ENCODE data around the gene SAP30BP.

Gene SAP30BP

DNA sequence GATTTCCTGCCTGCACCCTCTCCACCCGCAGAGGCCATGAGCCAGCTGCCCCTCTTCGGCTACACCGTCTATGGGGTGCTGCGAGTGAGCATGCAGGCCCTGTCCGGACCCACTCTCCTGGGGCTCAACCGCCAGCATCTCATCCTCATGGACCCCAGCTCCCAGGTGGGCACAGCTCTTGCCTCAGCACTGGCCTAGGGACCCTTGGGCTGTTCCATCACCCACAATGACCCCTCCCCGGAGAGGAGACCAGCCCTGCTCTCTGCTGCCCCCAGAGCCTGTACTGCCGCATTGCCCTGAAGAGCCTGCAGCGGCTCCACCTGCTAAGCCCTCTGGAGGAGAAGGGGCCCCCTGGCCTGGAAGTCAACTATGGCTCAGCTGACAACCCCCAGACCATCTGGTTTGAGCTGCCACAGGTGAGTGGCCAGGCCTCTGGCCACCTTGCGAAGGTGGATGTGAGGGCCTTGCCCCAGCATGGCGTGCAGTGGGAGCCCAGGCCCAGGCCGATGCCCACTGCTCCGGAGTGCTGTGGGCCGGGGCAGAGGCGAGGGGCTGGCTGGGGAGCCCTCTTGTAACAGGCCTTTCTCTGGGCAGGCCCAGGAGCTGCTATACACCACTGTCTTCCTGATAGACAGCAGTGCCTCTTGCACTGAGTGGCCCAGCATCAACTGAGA, 41.2 kb upstream of the SAP30BP start:
- Histone ChIP-seq H3K27ac (ENCODE audit: low read depth, low read length) (no peak overlapping the region), H3K9me3 (ENCODE audit: insufficient read depth, low read length) (no peaks in the 10 kb centered on the region), H3K9me2 (replicated peaks; ENCODE audit: insufficient read depth, low read length) (no peaks in the 10 kb centered on the region), H3K4me3 (ENCODE audit: insufficient read depth, low read length, poor library complexity, severe bottlenecking) (no peak overlapping the region), H3F3A (ENCODE audit: insufficient read depth) (no peaks in the 10 kb centered on the region), H3K27me3 (ENCODE audit: low read length) (no peaks in the 10 kb centered on the region), H3K36me3 (ENCODE audit: low read length) (no peaks in the 10 kb centered on the region), H3K79me2 (ENCODE audit: insufficient read depth, low read length) (no peaks in the 10 kb centered on the region), H2AFZ (ENCODE audit: low read depth, low read length, severe bottlenecking) (no peak overlapping the region), H3K9ac (ENCODE audit: low read length) (no peak overlapping the region), H4K20me1 (ENCODE audit: low read depth, low read length) (no peaks in the 10 kb centered on the region), H3K4me2 (ENCODE audit: low read depth, low read length, poor library complexity, severe bottlenecking) (no peak overlapping the region)
- TF ChIP-seq, protein P1, sequence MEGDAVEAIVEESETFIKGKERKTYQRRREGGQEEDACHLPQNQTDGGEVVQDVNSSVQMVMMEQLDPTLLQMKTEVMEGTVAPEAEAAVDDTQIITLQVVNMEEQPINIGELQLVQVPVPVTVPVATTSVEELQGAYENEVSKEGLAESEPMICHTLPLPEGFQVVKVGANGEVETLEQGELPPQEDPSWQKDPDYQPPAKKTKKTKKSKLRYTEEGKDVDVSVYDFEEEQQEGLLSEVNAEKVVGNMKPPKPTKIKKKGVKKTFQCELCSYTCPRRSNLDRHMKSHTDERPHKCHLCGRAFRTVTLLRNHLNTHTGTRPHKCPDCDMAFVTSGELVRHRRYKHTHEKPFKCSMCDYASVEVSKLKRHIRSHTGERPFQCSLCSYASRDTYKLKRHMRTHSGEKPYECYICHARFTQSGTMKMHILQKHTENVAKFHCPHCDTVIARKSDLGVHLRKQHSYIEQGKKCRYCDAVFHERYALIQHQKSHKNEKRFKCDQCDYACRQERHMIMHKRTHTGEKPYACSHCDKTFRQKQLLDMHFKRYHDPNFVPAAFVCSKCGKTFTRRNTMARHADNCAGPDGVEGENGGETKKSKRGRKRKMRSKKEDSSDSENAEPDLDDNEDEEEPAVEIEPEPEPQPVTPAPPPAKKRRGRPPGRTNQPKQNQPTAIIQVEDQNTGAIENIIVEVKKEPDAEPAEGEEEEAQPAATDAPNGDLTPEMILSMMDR (IDR thresholded peaks at IDR 0.05; ENCODE audit: insufficient read depth, low read length, poor library complexity, severe bottlenecking), result peak; percentile 58
- no peak for TF ChIP-seq EZH2phosphoT487 (conservative IDR thresholded peaks at IDR 0.05; ENCODE audit: low read length)

DNA sequence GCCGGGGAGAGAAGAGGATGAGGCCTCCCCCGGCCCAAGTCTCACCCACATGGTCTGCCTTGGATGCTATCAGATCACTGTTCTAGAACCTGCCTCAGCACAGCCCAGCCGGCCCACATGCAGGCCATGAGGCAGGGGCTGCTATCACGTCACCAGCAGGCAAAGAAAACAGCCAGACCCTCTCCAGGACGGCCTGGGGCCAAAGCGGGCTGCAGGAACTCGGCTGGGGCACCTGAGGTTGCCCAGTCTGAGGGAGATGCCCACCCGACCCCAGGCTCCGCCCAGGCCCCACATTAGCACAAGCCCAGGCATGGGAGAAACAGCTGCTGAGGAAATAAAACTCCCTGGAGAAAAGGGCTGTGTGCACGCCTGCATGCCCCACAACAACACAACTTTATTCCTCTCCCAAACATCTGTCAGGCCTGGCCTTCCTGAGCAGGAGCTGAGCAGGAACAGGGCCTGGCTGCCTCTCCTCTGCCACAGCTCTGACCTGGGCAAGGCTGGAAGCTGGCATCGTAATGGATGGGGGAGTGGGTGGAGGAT, 40.6 kb upstream of the SAP30BP start:
- Histone ChIP-seq H3K4me3 (ENCODE audit: insufficient read depth, low read length, poor library complexity, severe bottlenecking) (no peak overlapping the region), H3K9me2 (replicated peaks; ENCODE audit: insufficient read depth, low read length) (no peaks in the 10 kb centered on the region), H3K9me3 (ENCODE audit: insufficient read depth, low read length) (no peaks in the 10 kb centered on the region), H4K20me1 (ENCODE audit: low read depth, low read length) (no peaks in the 10 kb centered on the region), H3K36me3 (ENCODE audit: low read length) (no peaks in the 10 kb centered on the region), H3K27me3 (ENCODE audit: low read length) (no peaks in the 10 kb centered on the region), H3K4me2 (ENCODE audit: low read depth, low read length, poor library complexity, severe bottlenecking) (no peak overlapping the region), H3K27ac (ENCODE audit: low read depth, low read length) (no peak overlapping the region), H3K79me2 (ENCODE audit: insufficient read depth, low read length) (no peaks in the 10 kb centered on the region), H3F3A (ENCODE audit: insufficient read depth) (no peaks in the 10 kb centered on the region), H2AFZ (ENCODE audit: low read depth, low read length, severe bottlenecking) (no peak overlapping the region), H3K9ac (ENCODE audit: low read length) (no peak overlapping the region)
- no peak for TF ChIP-seq EZH2phosphoT487 (conservative IDR thresholded peaks at IDR 0.05; ENCODE audit: low read length)

DNA sequence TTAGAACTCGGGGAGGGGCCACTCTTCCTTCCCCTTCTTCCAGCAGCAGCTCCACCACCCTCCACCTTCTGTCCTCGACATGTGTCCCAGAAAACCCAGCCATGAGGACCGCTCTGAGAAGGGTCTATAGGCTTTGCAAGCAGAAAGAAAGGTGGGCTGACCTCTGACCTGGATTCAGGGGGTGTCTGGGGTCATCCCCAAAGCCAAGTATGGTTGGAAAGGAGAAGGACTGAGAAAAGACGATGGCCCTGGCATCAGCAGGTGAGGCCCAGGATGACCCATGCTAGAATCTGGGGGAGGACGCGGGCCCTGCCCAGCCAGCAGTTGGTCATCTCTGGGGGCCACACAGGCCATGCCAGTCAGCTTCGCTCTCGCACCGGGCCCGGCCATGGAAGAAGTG, 40.0 kb upstream of the SAP30BP start:
- H3F3A ChIP-seq (ENCODE audit: insufficient read depth), result no peaks in the 10 kb centered on the region
- no peaks in the 10 kb centered on the region for H4K20me1 ChIP-seq (ENCODE audit: low read depth, low read length)
- no peak overlapping the region for H2AFZ ChIP-seq (ENCODE audit: low read depth, low read length, severe bottlenecking)
- H3K79me2 ChIP-seq (ENCODE audit: insufficient read depth, low read length), result no peaks in the 10 kb centered on the region
- no peaks in the 10 kb centered on the region for H3K27me3 ChIP-seq (ENCODE audit: low read length)
- no peak overlapping the region for H3K9ac ChIP-seq (ENCODE audit: low read length)
- H3K9me2 ChIP-seq (replicated peaks; ENCODE audit: insufficient read depth, low read length), result no peaks in the 10 kb centered on the region
- H3K4me3 ChIP-seq (ENCODE audit: insufficient read depth, low read length, poor library complexity, severe bottlenecking), result no peak overlapping the region
- H3K9me3 ChIP-seq (ENCODE audit: insufficient read depth, low read length), result no peaks in the 10 kb centered on the region
- no peaks in the 10 kb centered on the region for H3K36me3 ChIP-seq (ENCODE audit: low read length)
- no peak for TF ChIP-seq EZH2phosphoT487 (conservative IDR thresholded peaks at IDR 0.05; ENCODE audit: low read length)
- TF ChIP-seq, protein P1 (IDR thresholded peaks at IDR 0.05; ENCODE audit: insufficient read depth, low read length, poor library complexity, severe bottlenecking), result no peak
- no peak overlapping the region for H3K4me2 ChIP-seq (ENCODE audit: low read depth, low read length, poor library complexity, severe bottlenecking)
- H3K27ac ChIP-seq (ENCODE audit: low read depth, low read length), result no peak overlapping the region

DNA sequence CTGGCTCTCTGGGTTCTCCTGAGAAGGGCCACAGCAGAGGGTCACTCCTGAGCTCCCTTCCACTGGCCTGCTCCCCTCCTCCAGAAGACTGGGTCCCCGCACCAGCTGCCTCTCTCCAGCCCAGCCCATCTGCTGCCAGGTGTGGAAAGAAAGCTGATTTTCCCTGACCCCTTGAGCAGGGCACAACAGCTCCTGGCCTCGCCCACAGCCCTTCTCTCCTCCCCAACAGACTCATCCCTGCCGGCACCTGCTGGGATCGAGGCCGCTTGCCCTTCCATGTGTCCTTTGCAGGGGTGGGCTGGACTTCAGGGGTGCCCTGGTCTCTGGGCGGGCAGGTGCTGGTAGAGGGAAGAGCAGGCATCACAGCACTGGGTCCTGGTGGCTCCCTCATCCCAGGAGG, 38.7 kb upstream of the SAP30BP start:
- H3K36me3 ChIP-seq (ENCODE audit: low read length), result no peaks in the 10 kb centered on the region
- H3K9me3 ChIP-seq (ENCODE audit: insufficient read depth, low read length), result no peaks in the 10 kb centered on the region
- no peak overlapping the region for H3K27ac ChIP-seq (ENCODE audit: low read depth, low read length)
- no peaks in the 10 kb centered on the region for H3K9me2 ChIP-seq (replicated peaks; ENCODE audit: insufficient read depth, low read length)
- H3K4me2 ChIP-seq (ENCODE audit: low read depth, low read length, poor library complexity, severe bottlenecking), result no peak overlapping the region
- no peak overlapping the region for H3K4me3 ChIP-seq (ENCODE audit: insufficient read depth, low read length, poor library complexity, severe bottlenecking)
- H3K79me2 ChIP-seq (ENCODE audit: insufficient read depth, low read length), result no peaks in the 10 kb centered on the region
- TF ChIP-seq, protein P1 (IDR thresholded peaks at IDR 0.05; ENCODE audit: insufficient read depth, low read length, poor library complexity, severe bottlenecking), result no peak
- no peak for TF ChIP-seq EZH2phosphoT487 (conservative IDR thresholded peaks at IDR 0.05; ENCODE audit: low read length)
- no peaks in the 10 kb centered on the region for H3F3A ChIP-seq (ENCODE audit: insufficient read depth)
- H3K9ac ChIP-seq (ENCODE audit: low read length), result no peak overlapping the region
- no peaks in the 10 kb centered on the region for H4K20me1 ChIP-seq (ENCODE audit: low read depth, low read length)
- no peak overlapping the region for H2AFZ ChIP-seq (ENCODE audit: low read depth, low read length, severe bottlenecking)
- H3K27me3 ChIP-seq (ENCODE audit: low read length), result no peaks in the 10 kb centered on the region

Measured in SU-DHL-6 (cell line).